ENCODE data around the gene CFAP58.
A peak's percentile ranks its signal among the peaks of the same experiment; 100 is the strongest.

CFAP58 gene

DNA sequence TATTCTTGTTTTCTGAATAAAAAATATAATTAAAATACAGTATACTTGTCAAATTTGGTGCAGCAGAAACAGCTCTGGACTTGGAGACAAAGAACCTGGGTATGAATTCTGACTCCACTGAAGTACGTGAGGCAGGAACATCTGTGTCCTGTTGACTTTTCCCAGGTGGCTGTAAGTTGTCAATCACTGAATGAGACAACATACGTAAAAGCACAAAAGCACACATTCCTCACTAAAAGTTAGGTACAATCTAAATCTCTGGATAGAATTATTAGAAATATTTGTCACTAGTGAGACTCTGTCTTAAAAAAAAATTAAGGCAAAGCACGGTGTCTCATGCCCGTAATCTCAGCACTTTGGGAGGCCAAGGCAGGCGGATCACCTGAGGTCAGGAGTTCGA is 18.1 kb downstream of the CFAP58 start:
- no peak for DNase-seq (ENCODE audit: low spot score)

DNA sequence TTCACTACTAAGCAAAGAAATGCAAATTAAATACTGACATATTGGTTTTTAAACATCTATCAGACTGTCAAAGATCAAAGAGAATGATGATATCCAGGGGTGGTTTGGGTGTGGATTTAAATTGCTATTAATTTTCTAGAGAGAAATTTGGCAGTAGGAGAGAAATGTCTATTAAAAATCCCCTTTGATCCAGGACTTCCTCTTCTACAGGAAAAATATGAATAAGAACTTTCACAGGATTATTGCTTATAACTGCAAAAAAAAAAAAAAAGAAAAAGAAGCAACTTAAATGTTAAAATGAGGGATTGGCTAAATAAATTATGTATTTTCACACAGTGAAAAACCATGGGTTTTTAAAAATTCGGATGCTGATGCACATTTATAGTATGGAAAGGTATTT is 21.0 kb downstream of the CFAP58 start:
- DNase-seq (ENCODE audit: low spot score), result no peak

DNA sequence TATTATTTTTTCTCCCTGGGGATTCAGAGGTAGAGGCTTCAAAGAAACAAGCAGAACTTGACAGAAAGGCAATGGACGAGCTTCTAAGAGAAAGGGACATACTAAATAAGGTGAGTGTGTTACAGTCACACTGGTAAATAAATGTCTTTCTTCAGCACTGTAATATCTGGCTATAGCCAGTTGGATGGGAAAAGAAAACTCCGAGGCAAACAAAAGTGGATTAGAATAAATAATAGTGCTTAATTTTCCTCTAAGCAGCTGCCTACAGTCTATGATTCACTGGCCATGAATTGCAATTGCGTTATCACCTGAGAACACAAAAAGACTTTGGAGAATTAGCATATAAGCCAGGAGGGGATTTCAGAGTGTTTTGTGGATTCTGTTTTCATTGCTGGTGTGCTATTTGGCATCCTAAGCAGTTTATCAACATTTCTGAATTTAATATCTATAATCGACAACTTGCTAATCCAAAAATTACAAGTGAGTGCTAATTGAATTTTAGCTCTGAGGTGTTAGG is 23.2 kb downstream of the CFAP58 start:
- no peak for DNase-seq (ENCODE audit: low spot score)

DNA sequence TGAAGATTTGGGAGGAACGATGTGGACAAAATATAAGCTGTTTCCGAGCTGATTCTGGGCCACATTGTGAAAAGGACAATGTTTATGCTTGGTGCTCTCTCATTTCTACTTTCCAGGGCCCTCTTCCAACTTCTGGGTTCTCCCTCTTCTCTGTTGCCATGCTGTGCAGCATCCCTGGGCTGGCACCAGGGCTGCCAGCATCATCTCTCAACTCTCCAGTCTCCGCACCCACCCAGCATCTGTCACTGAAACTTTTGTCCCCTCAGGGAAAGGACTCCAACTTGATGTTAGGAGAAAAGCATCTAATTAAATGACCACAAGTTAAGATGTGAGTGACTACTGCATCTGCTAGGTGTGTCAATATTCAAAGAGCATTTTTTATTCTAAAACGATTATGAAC is 26.7 kb downstream of the CFAP58 start:
- no peak for DNase-seq (ENCODE audit: low spot score)

DNA sequence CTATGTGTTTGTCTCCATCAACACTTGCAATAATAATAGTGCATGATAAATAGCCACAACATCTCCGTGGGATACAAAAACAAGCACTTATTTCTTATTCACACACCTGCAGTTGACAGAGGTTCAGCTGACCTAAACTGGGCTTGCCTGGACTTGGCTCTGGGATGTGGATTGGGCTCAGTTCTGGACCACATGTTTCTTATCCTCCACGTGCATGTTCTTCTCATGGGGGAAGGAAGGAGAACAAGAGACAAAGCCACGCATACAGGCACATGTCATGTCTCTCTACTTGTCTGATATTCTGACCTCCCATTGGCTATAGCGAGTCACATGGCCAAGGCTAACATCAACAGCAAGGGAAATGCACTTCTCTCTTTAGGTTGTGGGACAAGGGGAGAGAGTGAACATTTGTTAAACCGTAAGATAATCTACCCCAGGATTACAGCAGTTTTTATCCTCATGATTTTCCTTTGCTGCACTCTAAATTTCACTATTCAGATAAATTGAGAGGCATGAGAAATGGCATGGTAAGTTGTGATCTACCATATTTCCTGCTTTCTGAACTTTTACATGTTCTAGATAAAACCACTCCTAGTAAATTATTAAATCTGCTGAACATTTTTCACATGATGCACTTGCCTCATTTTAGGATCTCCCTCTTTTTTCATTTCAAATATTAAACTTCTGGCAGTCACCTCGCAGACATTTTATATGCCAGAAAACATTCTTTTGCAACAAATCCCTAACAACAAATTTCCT is 33.7 kb downstream of the CFAP58 start:
- peak; percentile 7 for DNase-seq (ENCODE audit: low spot score)

DNA sequence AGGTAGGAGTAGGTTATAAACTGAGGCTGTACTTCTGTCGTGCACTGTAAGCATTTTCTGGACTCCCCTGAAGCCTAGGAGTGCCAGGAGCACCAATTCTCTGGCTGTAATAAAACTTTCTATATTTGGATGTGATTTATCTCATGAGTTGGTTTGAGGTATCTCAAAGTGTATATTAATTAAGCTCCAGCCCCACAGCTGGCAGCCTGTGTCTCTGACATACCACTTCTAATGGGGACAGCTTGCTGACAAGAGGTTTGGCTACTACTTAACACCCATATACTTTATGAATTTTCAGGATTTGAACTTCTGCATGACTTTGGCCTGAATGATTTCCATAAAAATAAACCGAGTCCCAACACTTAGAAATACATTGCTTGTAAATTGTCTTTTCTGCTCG is 35.2 kb downstream of the CFAP58 start:
- no peak for DNase-seq (ENCODE audit: low spot score)

DNA sequence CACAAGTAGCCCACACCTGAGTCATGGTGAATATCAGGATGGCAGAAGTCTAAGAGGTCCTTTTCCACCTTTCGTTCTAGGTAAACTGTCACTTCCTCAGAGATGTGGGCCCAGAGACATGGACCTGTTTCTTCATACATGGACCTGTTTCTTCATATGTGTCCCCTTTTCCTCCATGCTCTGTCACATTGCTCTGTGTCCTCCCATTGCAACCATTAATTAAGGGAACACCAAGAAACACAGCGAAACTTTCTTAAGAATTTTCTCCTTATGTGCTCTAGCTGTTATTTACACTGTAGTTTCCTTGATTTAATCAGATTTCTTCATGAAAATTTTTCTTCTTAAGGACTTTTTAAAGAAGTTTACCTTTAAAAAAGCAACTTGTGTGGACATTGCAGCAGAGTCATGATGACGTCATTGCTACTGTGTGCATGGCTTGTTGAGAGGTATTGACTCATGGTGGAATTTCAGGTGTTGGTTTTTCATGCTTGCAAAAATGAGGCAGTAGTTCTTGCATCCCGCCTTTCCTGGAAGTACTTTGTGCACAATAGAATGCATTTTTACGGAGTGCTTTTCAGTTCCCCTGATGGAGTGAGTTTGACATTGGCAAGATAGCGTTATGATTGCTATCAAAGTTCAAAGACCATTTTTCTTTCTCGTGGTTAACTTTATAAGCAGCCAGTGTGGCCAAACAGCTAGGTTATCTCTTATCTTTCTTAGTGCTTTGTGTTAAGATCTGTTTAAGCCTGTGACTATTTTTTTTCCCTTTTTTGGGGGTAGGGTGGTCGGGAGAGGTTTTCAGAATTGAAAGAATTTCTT is 37.7 kb downstream of the CFAP58 start:
- peak; percentile 4 for DNase-seq (ENCODE audit: low spot score)

DNA sequence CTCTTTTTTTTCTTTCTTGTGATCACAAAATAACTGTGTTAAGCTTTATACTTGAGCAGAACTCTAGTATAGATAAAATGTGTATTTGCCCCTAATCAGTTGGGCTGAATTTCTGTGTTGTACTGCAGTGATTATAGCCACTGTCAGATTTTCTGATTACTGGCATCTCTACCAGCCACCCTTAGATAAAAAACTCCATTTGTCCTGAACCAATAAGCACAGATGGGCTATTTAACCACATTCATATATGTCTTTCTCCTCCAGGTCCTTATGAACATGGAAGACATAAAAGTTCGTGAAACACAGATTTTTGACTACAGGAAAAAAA is 38.3 kb downstream of the CFAP58 start:
- no peak for DNase-seq (ENCODE audit: low spot score)

DNA sequence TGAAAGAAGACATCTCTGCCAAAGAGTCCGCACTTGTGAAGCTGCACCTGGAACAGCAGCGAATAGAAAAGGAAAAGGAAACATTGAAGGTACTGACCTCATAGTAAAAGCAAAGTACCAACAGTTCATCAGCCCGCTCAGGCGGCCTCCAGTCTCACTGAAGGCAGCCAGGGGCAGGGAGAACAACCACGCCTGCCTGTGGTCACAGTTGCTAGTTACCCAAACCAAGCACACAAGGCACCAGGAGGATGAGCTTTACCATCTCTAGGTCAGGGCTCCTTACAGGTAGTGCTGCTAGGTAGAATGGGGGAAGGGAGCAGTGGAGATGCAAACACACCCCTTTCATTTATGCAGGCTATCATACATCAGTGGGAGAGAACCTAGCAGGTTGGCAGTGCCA is 39.8 kb downstream of the CFAP58 start:
- no peak for DNase-seq (ENCODE audit: low spot score)

DNA sequence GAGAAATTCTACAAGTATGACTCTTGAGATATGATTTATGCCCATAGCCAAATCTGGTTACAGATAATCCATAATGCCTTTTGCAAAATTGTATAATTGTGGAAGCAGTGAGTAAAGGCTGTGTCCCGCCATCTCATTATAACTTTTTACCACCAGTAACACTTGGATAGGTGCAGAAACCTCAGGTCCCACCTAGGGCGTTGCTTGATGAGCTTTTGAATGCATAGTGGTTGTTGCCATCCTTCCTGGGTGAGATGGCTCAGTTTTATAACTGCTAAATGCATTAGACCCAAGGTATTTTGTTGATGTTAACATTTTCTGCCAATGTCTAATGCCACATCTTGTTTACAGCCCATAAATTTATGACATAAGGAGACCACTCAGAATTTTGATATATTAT is 42.9 kb downstream of the CFAP58 start:
- DNase-seq (ENCODE audit: low spot score), result no peak

DNA sequence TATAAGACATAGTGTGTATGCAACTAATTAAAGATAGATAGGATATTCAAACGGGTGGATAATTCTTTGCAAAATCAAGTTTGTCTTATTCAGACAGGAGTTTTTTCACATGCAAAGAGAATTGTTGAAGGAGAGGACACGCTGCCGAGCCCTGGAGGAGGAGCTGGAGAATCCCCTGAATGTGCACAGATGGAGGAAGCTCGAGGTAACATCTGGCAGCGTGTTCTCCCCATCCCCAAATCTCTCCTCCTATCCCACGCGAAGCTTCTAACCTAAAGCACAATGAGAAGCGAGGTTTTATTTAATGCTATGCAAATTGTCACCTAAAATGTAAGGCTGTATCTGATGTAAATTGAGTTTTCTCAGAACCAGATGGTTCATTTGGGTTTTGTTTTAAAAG is 50.0 kb downstream of the CFAP58 start:
- DNase-seq (ENCODE audit: low spot score), result no peak

DNA sequence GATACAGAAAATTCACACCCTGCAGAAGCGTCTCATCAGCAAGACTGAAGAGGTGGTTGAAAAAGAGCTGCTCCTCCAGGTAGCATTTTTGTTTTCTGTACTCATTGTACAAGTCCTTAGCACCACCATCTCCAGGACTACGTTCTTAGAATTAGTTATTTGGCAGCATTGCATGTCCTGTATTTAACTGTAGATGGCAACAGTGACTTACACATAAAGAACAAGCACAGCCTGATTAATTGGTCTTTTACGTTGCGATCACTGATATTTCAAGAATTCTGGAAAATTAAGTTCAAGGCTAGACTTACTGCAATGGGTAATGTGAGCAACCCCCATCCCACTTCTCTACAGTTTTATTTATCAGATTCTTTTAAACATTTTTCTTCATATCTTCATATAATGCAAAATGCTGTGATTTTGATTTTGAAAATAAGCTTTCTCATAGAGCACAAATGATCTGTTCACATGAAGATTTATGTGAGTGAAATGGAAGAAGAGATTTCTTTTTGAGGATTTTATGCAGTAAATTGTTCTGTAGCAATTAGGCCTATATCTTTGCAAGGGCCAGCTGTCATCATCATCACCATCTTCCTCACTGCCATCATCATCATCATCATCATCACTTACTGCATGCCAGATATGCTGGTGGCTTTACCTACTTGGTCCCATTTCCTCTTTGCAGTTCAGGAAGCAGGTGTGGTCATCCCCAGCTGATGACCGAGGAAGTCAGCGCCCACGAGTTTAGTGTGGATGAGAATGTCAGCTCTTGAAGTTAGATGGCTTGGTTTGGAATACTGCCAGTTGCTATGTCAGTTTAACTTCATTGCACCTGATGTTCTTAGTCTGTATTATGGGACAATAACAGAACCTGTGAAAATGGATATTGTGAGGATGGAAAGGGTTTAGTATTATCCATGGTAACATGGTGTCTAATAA is 53.4 kb downstream of the CFAP58 start:
- no peak for DNase-seq (ENCODE audit: low spot score)

DNA sequence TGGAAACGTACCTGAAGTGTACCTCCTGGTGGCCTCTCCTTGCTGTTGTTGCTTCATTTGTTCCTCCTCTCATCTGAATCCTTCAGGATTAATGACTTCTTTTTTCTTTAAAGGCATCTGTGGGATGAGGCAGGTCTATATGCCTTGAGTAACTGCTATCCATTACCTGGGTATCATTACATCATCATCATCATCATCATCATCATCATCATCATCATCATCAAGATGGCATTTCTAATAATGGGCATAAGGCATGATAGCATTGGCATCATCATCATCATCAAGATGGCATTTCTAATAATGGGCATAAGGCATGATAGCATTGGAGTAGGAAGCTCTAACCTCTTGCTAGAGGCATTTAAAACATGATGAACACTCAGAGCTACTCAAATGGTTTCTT is 59.9 kb downstream of the CFAP58 start:
- no peak for DNase-seq (ENCODE audit: low spot score)

DNA sequence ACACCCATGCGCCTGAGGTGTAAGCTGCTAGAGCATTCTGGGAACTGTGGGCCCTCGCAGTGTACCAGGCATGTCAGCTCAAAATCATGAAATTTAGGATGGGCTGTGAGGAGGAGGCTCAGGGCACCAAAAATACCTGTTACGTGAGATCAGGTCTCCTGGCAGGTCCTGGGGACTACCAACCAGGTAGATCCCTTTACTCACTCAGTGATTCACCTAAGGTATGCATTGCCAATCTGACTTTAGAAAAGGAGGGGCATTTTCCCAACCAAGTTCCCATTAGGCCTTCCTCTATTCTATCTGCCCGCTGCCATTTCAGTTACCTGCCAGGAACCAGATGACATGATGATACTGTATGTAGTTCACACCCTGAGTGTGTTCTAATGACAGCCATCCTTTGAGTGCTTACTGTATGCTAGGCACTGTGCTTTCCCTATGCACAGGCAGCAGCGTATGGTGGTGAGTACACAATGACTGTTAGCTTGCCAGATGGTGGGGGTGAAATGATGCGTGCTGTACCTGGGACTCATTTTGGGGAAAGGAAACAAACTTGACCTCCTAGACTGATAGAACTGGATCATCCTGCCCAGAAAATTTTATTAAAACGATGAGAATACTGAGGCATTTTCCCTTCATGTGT is 62.0 kb downstream of the CFAP58 start:
- no peak for DNase-seq (ENCODE audit: low spot score)

DNA sequence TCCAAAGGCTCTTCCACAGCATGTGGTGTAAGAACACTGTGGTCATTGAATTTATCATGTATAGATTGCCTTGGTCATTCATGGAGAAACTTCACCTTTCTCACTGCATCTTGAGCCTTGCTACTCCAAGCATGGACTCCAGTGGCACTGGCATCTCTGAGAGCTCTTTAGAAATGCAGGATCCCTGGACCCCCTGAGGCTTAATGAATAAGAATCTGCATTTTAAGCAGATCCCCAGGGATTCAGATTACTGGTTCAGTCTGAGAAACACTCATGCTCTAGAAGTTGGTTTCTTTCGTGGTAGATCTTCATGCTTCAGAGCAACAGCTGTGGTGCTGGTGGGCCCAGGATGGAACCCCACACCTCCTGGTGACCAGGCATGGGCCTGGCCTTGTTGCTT is 63.2 kb downstream of the CFAP58 start:
- DNase-seq (ENCODE audit: low spot score), result no peak

DNA sequence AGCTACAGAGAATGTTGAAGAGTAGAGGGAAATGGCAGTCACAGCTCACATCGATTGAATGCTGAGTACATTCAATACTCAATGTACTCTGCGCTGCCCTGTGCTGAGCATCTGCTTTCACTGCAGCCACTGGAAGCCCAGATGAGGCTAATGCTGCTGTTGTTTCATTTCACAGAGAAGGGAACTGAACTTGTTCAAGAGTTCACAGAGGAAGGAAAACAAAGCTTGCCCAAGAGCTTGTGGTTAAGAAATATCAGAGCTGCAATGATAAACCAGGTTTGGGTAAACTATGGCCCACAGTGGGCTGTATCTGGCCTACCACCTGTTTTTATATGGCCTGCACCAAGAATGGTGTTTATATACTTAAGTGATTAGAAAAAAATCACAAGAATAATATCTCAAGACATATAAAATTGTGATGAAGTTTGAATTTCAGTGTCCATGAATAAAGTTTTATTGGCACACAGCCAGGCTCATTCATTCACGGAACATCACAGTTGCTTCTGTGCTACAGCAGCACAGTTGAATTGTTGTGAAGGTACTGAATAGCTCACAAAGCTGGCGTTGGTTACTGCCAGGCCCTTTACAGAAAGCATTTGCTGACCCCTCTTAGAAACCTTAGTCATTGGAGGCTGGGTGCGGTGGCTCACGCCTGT is 64.1 kb downstream of the CFAP58 start:
- DNase-seq (ENCODE audit: low spot score), result no peak

DNA sequence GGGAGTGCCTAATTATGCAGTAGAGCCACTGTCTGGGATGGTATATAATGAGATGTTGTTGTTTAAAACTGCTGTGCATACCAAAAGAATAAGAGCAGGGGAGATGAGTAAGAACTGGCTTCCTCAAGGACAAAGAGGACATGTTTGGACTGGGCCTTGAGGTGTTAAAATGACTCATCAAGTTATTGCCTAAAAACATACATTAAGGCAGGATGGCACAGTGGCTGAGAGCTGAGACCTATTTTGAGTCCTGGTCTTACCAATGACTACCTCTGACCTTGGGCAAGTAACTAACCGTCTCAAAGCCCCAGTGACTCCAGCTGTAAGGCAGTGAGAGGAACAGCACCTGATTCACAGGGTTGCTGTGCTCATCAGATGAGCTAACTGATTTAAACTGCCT is 71.1 kb downstream of the CFAP58 start:
- no peak for DNase-seq (ENCODE audit: low spot score)

DNA sequence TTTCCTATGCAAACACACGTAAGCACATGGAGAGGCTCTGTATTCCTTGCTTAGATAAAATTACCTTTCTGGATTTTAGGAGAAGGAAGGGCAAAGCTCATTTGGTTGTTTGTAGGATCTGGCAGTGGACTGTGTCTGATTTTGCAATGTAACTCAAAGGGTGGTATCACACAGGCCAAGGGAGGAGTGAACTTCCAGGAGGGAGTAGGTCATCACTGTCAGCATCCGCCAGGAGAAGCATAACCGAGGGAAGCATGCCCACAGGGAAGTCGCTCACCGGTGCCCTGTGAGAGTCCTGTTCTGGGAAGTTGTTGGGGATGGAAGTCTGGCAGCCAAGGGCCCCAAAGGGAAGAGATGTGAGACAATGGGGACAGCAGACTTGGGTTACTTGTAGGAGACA is 74.4 kb downstream of the CFAP58 start:
- no peak for DNase-seq (ENCODE audit: low spot score)

DNA sequence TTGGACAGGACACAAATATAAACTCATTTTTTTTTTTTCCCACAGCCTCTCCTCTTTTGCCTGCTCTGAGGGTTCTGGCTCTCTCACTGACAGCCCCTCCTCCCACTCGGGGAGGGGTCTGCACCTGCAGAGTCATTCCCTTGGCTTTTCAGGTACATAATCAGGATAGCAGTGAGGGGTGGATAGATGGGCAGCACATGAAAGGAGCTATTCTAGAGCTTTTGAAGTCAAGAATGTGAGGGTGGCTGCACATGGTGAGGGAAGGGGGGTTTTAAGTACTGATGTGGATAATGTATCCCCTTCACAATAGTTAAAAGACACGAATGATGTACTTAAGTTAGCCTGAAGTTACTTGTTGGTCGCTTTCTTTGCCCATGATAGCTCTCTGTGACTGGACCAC is 76.2 kb downstream of the CFAP58 start:
- DNase-seq (ENCODE audit: low spot score), result no peak

DNA sequence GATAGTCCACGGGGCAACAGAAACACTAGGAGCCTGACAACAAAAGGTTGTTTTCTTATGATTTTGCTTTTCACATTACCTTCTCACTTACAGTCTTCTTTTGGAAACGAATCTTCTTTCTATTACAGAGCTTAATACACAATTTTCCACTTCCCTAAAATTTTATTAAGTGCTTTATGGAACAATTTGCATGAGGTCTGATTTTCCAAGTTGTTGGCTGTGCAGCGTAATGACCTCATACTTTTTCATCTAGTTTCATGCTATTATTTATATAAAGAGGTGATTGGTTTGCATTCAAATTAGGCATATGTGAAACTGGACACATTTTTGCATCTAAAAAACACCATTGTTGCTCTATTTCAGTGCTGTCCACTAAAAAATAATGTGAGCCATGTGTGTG is 76.7 kb downstream of the CFAP58 start:
- DNase-seq (ENCODE audit: low spot score), result no peak

DNA sequence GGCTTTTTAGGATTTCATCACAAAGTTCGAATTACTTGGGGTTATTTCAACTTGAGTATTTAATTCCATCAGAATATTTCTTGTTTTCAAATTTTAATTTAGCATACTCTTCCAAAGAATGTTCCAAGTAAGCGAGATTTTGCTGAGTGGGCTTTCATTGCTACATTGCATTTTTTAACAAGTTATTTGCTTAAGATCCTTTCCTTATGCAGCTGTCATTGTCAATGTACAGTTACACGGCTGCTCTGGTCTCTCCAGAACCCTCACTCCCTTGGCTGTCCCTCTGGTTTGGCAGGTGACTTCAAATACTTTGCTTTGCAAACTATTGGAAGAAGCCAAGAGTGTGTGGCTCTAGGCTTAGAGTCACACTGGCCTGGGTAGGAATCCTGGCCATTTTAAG is 80.0 kb downstream of the CFAP58 start:
- DNase-seq (ENCODE audit: low spot score), result no peak

Measured in CD4-positive, alpha-beta T cell treated with Interleukin-2 at 100 ng/mL for 4 hours (primary cell).